Sigmoid colon (tissue), 3 donors: Measurements from ENCODE around the gene TET1.

Source experiments
- POLR2A ChIP-seq, 2 donors: fragments of 450-650 bp; IDR thresholded peaks; one replicate each; pipeline ENCODE4 v1.6.1; 2016; ENCODE audit warnings: antibody characterized with exemption in 2 of 2, mild to moderate bottlenecking in 2 of 2, moderate library complexity in 2 of 2
- TF ChIP-seq, protein P1 (sequence below), 4 experiments: fragments of 450-650 bp in 3 of 4; fragments of 200-600 bp in 1 of 4; IDR thresholded peaks; one replicate each; pipeline ENCODE4 v1.5.1; 2016 to 2019; ENCODE audit warnings: antibody characterized with exemption in 4 of 4, mild to moderate bottlenecking in 3 of 4, moderate library complexity in 2 of 4

DNA sequence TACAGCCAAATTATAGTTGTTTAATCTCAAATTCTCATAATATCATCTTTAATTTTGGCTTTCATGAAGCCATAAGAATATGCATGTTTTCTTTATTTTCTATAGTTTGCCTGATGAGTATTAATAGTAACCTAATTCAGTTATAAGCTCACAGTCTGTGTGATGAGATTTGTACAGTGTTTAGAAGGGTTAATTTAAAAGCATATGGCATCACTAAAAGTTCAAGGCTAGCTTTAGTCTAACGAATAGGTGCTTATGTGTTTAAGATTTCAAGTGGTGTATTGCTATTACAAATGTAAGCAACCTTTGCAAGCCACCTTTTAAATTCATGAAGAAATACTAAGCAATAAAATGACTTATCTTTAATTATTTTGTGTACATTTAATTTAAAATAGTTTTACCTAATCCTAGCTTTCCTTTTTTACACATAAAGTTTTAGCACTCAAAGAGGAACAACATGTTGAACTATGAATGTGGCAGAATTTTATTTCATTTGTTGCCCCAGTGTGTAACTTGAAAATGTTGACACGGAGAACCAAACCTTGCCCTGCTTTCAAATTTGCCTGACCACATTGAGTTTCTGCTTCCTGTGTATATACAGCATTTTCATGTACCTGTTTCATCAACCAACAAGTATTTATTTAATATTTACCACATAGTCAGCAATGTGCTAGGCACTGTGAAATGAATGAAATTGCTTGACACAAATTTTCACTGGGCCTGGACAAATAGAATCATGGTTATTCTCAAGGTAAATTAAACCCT is 41.5 kb downstream of the TET1 start:
- TF ChIP-seq, protein P1, sequence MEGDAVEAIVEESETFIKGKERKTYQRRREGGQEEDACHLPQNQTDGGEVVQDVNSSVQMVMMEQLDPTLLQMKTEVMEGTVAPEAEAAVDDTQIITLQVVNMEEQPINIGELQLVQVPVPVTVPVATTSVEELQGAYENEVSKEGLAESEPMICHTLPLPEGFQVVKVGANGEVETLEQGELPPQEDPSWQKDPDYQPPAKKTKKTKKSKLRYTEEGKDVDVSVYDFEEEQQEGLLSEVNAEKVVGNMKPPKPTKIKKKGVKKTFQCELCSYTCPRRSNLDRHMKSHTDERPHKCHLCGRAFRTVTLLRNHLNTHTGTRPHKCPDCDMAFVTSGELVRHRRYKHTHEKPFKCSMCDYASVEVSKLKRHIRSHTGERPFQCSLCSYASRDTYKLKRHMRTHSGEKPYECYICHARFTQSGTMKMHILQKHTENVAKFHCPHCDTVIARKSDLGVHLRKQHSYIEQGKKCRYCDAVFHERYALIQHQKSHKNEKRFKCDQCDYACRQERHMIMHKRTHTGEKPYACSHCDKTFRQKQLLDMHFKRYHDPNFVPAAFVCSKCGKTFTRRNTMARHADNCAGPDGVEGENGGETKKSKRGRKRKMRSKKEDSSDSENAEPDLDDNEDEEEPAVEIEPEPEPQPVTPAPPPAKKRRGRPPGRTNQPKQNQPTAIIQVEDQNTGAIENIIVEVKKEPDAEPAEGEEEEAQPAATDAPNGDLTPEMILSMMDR (IDR thresholded peaks at IDR 0.05), result no peak
- TF ChIP-seq POLR2A (IDR thresholded peaks at IDR 0.05), result no peak
